ENCODE measurements around the gene KIAA1217.

Gene KIAA1217

GRCh38 chr10:24376731-24377130, 167.8 kb downstream of the KIAA1217 start:
- DNase-seq: no peak

GRCh38 chr10:24378126-24378920, 169.4 kb downstream of the KIAA1217 start:
- no peak for DNase-seq

- DNase-seq: no peak
These were observed 172.5 kb downstream of the KIAA1217 start for GRCh38 chr10:24381235-24382010.

GRCh38 chr10:24382045-24382444, 173.1 kb downstream of the KIAA1217 start:
- DNase-seq: no peak

GRCh38 chr10:24382596-24382978, 173.6 kb downstream of the KIAA1217 start:
- DNase-seq: peak; percentile 26

GRCh38 chr10:24382979-24383663, 174.2 kb downstream of the KIAA1217 start:
- DNase-seq: no peak

- peak; percentile 71 for DNase-seq
These were observed 174.8 kb downstream of the KIAA1217 start for GRCh38 chr10:24383681-24384106.

GRCh38 chr10:24384954-24385353, 176.0 kb downstream of the KIAA1217 start:
- no peak for DNase-seq

- DNase-seq: no peak
These were observed 176.8 kb downstream of the KIAA1217 start for GRCh38 chr10:24385776-24386175.

GRCh38 chr10:24390146-24390700, 181.3 kb downstream of the KIAA1217 start:
- no peak for DNase-seq

- DNase-seq: no peak
These were observed 181.8 kb downstream of the KIAA1217 start for GRCh38 chr10:24390746-24391145.

GRCh38 chr10:24393201-24393600, 184.3 kb downstream of the KIAA1217 start:
- no peak for DNase-seq

GRCh38 chr10:24394461-24395190, 185.7 kb downstream of the KIAA1217 start:
- no peak for DNase-seq

GRCh38 chr10:24396396-24396795, 187.5 kb downstream of the KIAA1217 start:
- DNase-seq: no peak

- no peak for DNase-seq
These were observed 188.7 kb downstream of the KIAA1217 start for GRCh38 chr10:24397662-24398061.

- DNase-seq: no peak
These were observed 195.6 kb downstream of the KIAA1217 start for GRCh38 chr10:24404567-24404966.

GRCh38 chr10:24405635-24406034, 196.7 kb downstream of the KIAA1217 start:
- no peak for DNase-seq

GRCh38 chr10:24406809-24407483, 198.0 kb downstream of the KIAA1217 start:
- no peak for DNase-seq

GRCh38 chr10:24407928-24408327, 199.0 kb downstream of the KIAA1217 start:
- DNase-seq: no peak

- no peak for DNase-seq
These were observed 199.4 kb downstream of the KIAA1217 start for GRCh38 chr10:24408365-24408764.

GRCh38 chr10:24414597-24414996, 205.7 kb downstream of the KIAA1217 start:
- no peak for DNase-seq

All from suppressor macrophage treated with lipopolysaccharide for 4 hours (primary cell).